Sciatic nerve (tissue), 2 donors: ENCODE measurements around the gene MAD1L1. TPM values are rescaled to one million over a fixed set of nuclear protein-coding genes. Genes with fewer than 3 reads are reported as not detected.
A peak's percentile ranks its signal among the peaks of the same experiment; 100 is the strongest.
"Not testable (repeated sequence)": the region's sequence is repeated elsewhere in the genome, so short reads cannot be mapped to it uniquely, and the experiment has no call there.

ENCODE experiments used
- ATAC-seq: fragments of 200-7000 bp; cut with Tn5 transposase; one replicate; pipeline ENCODE4 v1.9.1; 2020; ENCODE audit warnings: mild to moderate bottlenecking, moderate library complexity
- DNase-seq: peaks from one replicate; pipeline ENCODE4 v3.0.0-alpha.2; 2020; ENCODE audit warnings: low spot score
- intact Hi-C: fragments of 100-400 bp; cut with DNase I; formaldehyde crosslinking; loops from one replicate; pipeline ENCODE4 v1.14.2; 2022
- total RNA-seq: library from RNA; stranded (reverse); fragmentation: NEBNext Ultra II Directional; extraction: Animal tissue kit (Norgen Biotek cat#: 25700); gene quantifications from one replicate; pipeline ENCODE4 v1.2.1, GENCODE V29; 2021
- donor health status: DM: no; HTN: no; CAD: no.
- donor health status: DM: no; HTN: no; CAD: no.

The MAD1L1 gene
- total RNA-seq, 1 donor from 2014 or later: 42.1 TPM

DNA sequence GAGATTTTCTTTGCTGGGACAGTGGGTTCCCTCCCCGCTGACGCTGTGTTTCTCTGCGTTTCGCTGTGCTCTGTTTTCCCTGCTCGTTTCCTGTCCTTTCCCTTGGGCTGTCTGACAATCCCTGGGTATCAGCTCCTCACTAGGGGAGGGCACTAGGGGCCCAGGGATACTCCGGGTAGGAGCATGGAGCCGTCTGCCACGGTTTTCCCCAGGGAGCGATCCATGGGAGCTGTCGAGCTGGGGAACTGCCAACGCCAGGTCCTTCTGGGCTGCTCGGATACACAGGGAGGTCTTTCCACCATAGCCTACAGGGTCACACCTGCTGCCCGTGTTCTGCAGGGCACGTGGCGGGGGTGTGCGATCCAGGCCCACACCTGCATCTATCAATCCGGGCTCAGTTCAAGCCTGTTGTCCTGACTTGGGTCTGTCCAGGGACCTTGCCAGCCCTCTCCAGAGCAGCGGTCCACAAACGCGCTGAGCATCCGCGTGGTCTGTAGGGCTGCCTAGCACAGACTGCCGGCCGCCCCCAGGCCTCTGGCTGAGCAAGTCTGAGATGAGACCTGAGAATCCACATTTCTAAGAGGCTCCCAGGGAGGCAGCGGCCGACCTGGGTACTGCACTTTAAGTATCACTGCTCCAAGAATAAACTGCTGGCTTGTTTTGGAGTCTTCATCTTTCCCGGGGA is 299.5 kb downstream of the MAD1L1 start:
- intact Hi-C loops: no loop called here
- ATAC-seq (no peak), DNase-seq (no peak)

GRCh38 chr7:1931951-1932270 is 300.8 kb downstream of the MAD1L1 start:
- no peak for DNase-seq
- intact Hi-C loops: no loop called here
- no peak for ATAC-seq

- DNase-seq (no peak), ATAC-seq (no peak)
- intact Hi-C loops: no loop called here
Measured at GRCh38 chr7:1931256-1931950, 301.3 kb downstream of the MAD1L1 start.

DNA sequence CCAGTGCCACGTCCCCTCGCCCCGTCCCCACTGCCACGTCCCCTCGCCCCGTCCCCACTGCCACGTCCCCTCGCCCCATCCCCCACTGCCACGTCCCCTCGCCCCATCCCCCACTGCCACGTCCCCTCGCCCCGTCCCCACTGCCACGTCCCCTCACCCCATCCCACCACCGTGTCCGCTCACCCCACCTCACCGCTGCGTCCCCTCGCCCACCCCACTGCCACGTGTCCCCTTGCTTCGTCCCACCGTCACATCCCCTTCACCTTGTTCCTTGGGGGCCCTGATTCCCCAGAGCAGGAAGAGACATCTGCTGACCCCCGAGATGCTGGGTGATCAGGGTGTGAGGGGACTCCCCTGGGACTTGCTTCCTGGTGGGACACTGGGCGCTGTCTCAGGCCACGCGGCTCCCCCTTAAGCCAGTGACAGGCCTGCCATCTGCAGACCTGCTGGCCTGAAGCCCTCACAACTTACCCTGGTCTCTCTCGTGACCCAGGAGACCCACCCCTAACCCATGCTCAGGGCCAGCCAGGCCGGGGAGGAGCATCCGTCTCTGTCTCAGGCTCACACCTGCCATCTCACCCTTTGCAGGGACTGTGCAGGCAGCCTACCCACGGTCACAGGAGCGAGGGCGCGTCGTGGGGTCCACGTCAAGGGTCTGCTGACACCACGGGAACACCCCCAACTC is 302.2 kb downstream of the MAD1L1 start:
- ATAC-seq: no peak
- intact Hi-C loops: no loop called here
- no peak for DNase-seq

DNA sequence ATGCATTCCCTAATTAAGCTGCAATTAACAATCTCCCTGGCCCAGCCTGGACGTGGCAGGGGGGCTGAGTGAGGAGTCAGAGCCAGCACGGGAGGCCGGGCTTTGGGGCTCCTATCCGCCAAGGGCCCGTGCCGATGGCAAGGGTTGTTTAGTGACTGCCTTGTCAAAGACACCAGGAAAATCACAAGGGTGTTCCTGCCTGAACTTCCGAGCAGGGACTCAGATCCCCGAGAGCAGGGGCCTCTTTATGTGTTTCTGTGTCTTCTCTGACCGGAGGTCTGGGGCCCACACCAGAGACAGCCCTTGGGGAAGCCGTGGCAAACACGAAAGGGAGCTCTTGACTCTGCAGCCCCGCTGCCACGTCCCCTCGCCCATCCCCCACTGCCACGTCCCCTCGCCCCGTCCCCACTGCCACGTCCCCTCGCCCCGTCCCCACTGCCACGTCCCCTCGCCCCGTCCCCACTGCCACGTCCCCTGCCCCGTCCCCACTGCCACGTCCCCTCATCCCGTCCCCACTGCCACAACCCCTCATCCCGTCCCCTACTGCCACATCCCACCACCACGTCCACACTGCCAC is 303.3 kb downstream of the MAD1L1 start:
- DNase-seq, intact Hi-C loops, ATAC-seq: not testable (repeated sequence)

DNA sequence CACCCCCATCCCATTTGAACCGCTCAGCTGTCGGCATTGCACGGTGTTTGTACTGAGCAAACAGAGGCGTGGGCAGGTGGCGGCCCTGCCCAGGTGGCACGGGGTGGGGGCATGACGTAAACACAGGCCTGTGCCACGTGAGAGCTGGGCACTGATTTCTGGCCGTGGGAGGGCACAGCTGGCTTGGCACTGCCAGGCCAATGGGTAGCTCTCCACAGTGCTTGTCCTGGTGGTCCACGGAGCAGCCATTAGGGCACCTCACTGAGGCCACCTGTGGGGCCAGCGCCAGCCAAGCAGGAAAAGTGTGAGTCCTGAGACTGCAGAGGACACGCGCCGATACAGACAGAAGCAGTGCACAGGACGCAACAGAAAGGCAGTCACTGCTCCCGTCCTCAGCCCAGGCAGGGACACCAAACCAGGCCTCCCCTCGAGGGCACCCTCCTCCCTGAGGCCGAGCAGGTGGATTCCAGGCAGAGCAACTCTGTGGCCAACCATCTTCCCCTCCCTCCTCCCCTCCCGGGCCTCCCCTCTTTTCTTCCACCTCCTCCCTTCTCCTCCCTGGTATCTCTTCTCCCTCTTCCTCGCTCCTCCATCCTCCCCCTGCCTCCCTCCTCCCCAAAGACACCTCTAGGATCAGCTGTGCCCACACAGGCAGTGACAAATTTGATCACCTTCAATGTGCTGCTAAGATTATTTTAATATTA is 303.9 kb downstream of the MAD1L1 start:
- intact Hi-C loops: no loop called here
- DNase-seq (no peak), ATAC-seq (no peak)

- intact Hi-C loops: no loop called here
Measured at GRCh38 chr7:1927937-1928644, 304.7 kb downstream of the MAD1L1 start.

DNA sequence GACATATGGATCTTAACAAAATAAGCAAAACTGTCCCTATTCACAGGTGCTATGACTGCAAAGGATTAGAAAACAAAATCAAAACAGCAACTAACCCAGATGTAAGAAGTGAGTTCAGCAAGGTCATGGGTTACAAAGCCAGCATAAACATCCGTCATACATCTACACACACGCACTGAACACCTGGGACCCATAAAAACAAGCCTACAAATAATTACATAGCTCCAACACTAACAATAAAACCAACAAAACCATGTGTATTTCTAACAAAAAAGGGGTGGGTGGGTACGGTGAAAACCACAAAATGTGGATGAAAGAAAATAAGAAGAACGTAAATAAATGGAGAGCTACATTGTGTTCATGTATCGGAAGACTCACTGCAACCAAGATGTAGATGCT is 305.8 kb downstream of the MAD1L1 start:
- intact Hi-C loops: no loop called here
- no peak for ATAC-seq
- no peak for DNase-seq

More at GRCh38 chr7:1927937-1928644, 304.7 kb downstream of the MAD1L1 start:
- ATAC-seq (no peak), DNase-seq (no peak)

GRCh38 chr7:1925973-1926907 is 306.5 kb downstream of the MAD1L1 start:
- intact Hi-C loops: no loop called here
- ATAC-seq (no peak), DNase-seq (no peak)

DNA sequence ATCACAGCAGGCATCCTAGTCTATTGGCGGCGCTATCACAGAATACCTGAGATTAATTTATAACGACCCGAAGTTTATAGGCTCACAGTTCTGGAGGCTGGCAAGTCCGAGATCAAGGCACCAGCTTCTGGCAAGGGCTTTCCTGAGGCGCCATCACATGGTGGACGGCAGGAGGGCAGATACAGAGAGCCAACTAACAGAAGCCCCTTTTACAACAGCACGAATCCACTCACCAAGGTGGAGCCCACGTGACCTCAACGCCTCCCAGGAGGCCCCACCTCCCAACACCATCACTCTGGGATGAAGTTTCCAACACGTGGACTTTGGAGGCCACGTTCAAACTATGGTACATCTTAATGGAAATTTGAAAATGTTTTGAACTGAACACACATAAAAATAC is 307.4 kb downstream of the MAD1L1 start:
- DNase-seq (no peak), ATAC-seq (no peak)
- intact Hi-C loops: no loop called here

GRCh38 chr7:1924258-1924817 is 308.4 kb downstream of the MAD1L1 start:
- intact Hi-C loops: no loop called here
- no peak for DNase-seq
- no peak for ATAC-seq

DNA sequence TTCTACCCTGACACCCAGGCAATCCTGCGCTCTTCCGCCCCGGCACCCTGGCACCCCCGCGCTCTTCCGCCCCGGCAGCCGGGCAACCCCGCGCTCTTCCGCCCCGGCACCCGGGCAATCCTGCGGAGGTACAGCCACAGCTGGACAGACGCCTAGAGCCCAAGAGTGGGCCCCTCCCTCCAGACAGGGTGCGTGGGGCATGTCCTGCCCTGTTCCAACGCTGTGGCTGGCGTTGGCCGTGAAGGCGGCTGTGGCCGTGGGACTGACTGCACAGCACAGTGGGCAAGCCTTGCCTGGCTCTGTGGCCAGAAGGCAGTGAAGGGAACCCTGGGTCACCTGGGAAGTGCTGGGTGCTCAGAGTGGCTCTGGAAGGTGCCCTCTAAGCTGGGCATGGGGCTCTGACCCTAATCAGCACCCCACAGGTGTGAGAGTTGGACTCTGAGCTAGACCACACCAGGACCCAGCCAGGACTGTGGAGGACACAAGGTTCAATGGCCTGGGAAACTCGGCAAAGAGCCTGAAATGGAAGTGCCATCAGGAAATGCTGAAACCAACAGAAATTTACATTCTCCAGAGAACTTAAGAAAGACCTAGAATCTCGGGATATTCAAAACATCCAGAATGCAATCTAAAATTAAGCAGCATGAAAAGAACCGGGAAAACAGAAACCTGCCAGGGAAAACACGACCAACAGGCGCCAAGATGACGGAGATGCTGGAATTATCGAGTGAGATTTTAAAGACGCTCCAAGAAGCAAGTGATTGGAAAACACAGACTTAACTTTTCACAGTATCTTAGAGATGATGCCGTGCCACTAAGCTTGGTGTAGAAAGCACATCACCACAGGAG is 309.1 kb downstream of the MAD1L1 start:
- no peak for ATAC-seq
- no peak for DNase-seq
- intact Hi-C loops: no loop called here

GRCh38 chr7:1922870-1923236 is 309.9 kb downstream of the MAD1L1 start:
- intact Hi-C loops: no loop called here
- DNase-seq (no peak), ATAC-seq (no peak)

DNA sequence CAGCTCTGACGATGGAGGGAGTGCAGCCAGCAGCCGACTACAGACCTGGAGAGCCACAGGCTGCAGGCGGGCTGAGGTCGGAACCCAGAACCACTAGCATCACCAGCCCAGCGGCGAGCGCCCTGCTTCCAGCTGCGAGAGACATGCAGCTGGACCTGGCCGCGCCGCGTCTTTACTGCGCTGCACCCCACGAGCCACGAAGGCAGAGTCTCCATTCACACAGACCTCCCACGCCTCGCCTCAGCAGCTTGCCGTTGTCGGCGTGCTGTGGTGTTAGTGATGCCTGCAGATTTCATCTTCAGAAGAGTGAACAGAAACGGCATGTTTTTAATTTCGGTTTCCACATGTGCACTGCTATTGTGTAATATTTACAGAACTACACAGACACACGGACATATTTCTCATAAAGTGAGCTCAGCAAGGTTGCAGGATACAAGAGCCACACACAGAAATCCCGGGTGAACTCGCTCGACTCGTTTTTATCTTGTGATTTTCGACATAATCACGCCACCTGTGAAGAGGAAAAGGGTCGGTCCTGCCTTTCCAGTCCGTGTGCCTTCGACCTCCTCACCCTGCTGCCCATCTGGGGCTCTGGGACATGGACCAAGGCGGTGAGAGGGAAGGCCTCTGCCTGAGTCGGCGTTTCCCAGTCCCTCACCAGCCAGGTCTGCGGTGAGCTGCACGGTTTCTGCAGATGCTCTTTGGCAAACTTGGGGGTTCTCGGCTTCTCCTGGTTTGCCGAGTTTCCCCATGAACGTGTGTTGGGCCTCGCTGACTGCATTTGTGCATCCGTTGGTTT is 310.5 kb downstream of the MAD1L1 start:
- intact Hi-C loops: no loop called here
- no peak for ATAC-seq
- no peak for DNase-seq

GRCh38 chr7:1920881-1921280 is 311.9 kb downstream of the MAD1L1 start:
- intact Hi-C loops: no loop called here
- DNase-seq (no peak), ATAC-seq (no peak)

DNA sequence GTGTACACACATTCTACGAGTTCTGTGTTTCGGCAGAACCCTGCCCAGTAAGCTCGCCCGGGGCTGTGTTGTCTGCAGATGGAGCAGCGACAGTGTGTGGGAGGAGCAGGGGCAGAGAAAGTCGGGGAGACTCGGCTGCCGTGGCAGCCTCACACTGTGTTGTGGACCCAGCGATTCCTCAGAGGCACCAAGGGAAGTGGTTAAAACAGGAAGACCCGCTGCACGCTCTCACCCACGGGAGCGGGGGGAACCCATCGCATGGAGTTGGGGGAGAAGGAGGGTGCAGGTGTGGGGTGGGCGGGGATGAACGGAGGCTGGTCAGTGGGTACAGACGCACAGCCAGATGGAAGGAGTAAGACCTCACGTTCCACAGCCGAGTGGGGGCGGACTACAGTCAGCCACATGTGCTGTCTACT is 312.5 kb downstream of the MAD1L1 start:
- DNase-seq (no peak), ATAC-seq (peak; percentile 29)
- intact Hi-C loops: no loop called here
